ENCODE measurements around the gene CATSPER4.

DNA sequence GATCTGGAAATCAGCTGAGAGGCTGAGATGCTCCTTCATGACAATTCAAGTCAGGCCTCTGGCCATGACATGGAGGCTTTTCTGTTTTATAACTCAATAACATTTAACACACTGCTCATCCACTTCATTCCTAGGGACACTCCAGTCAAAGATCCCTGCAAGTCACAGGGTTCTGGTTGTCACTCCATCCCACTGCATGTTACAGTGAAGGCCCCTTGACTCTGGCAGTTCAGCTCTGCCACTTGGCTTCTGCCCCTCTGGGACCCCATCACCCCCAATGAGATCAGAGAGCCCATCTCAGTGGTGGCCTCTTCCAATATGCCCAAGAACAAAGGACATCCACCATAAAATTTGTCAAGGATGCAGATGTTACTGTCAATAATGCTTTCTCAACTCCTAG, 41.5 kb upstream of the CATSPER4 start:
- TF ChIP-seq, protein P1, sequence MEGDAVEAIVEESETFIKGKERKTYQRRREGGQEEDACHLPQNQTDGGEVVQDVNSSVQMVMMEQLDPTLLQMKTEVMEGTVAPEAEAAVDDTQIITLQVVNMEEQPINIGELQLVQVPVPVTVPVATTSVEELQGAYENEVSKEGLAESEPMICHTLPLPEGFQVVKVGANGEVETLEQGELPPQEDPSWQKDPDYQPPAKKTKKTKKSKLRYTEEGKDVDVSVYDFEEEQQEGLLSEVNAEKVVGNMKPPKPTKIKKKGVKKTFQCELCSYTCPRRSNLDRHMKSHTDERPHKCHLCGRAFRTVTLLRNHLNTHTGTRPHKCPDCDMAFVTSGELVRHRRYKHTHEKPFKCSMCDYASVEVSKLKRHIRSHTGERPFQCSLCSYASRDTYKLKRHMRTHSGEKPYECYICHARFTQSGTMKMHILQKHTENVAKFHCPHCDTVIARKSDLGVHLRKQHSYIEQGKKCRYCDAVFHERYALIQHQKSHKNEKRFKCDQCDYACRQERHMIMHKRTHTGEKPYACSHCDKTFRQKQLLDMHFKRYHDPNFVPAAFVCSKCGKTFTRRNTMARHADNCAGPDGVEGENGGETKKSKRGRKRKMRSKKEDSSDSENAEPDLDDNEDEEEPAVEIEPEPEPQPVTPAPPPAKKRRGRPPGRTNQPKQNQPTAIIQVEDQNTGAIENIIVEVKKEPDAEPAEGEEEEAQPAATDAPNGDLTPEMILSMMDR (conservative IDR thresholded peaks at IDR 0.05; ENCODE audit: low read depth in 2 of 2): no peak
- TF ChIP-seq EZH2 (IDR thresholded peaks at IDR 0.05; ENCODE audit: low read depth, unreplicated experiment) (no peak), POLR2AphosphoS5 (IDR thresholded peaks at IDR 0.05; ENCODE audit: low read depth) (no peak), CREB1 (CRISPR knock-in tag; IDR thresholded peaks at IDR 0.05; ENCODE audit: low read depth) (no peak), EZH2phosphoT487 (IDR thresholded peaks at IDR 0.05; ENCODE audit: unreplicated experiment) (no peak), ZNF331 (CRISPR knock-in tag; IDR thresholded peaks at IDR 0.05; ENCODE audit: low read depth) (no peak), ZNF114 (CRISPR knock-in tag; IDR thresholded peaks at IDR 0.05) (no peak), STAT1 (IDR thresholded peaks at IDR 0.05; ENCODE audit: unreplicated experiment) (no peak), JUNB (IDR thresholded peaks at IDR 0.05; ENCODE audit: unreplicated experiment) (no peak)
- TF ChIP-seq, protein P2, sequence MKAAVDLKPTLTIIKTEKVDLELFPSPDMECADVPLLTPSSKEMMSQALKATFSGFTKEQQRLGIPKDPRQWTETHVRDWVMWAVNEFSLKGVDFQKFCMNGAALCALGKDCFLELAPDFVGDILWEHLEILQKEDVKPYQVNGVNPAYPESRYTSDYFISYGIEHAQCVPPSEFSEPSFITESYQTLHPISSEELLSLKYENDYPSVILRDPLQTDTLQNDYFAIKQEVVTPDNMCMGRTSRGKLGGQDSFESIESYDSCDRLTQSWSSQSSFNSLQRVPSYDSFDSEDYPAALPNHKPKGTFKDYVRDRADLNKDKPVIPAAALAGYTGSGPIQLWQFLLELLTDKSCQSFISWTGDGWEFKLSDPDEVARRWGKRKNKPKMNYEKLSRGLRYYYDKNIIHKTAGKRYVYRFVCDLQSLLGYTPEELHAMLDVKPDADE (IDR thresholded peaks at IDR 0.05): no peak
- TF ChIP-seq, protein P3, sequence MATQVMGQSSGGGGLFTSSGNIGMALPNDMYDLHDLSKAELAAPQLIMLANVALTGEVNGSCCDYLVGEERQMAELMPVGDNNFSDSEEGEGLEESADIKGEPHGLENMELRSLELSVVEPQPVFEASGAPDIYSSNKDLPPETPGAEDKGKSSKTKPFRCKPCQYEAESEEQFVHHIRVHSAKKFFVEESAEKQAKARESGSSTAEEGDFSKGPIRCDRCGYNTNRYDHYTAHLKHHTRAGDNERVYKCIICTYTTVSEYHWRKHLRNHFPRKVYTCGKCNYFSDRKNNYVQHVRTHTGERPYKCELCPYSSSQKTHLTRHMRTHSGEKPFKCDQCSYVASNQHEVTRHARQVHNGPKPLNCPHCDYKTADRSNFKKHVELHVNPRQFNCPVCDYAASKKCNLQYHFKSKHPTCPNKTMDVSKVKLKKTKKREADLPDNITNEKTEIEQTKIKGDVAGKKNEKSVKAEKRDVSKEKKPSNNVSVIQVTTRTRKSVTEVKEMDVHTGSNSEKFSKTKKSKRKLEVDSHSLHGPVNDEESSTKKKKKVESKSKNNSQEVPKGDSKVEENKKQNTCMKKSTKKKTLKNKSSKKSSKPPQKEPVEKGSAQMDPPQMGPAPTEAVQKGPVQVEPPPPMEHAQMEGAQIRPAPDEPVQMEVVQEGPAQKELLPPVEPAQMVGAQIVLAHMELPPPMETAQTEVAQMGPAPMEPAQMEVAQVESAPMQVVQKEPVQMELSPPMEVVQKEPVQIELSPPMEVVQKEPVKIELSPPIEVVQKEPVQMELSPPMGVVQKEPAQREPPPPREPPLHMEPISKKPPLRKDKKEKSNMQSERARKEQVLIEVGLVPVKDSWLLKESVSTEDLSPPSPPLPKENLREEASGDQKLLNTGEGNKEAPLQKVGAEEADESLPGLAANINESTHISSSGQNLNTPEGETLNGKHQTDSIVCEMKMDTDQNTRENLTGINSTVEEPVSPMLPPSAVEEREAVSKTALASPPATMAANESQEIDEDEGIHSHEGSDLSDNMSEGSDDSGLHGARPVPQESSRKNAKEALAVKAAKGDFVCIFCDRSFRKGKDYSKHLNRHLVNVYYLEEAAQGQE (IDR thresholded peaks at IDR 0.05; ENCODE audit: unreplicated experiment): no peak
- TF ChIP-seq, protein P4, sequence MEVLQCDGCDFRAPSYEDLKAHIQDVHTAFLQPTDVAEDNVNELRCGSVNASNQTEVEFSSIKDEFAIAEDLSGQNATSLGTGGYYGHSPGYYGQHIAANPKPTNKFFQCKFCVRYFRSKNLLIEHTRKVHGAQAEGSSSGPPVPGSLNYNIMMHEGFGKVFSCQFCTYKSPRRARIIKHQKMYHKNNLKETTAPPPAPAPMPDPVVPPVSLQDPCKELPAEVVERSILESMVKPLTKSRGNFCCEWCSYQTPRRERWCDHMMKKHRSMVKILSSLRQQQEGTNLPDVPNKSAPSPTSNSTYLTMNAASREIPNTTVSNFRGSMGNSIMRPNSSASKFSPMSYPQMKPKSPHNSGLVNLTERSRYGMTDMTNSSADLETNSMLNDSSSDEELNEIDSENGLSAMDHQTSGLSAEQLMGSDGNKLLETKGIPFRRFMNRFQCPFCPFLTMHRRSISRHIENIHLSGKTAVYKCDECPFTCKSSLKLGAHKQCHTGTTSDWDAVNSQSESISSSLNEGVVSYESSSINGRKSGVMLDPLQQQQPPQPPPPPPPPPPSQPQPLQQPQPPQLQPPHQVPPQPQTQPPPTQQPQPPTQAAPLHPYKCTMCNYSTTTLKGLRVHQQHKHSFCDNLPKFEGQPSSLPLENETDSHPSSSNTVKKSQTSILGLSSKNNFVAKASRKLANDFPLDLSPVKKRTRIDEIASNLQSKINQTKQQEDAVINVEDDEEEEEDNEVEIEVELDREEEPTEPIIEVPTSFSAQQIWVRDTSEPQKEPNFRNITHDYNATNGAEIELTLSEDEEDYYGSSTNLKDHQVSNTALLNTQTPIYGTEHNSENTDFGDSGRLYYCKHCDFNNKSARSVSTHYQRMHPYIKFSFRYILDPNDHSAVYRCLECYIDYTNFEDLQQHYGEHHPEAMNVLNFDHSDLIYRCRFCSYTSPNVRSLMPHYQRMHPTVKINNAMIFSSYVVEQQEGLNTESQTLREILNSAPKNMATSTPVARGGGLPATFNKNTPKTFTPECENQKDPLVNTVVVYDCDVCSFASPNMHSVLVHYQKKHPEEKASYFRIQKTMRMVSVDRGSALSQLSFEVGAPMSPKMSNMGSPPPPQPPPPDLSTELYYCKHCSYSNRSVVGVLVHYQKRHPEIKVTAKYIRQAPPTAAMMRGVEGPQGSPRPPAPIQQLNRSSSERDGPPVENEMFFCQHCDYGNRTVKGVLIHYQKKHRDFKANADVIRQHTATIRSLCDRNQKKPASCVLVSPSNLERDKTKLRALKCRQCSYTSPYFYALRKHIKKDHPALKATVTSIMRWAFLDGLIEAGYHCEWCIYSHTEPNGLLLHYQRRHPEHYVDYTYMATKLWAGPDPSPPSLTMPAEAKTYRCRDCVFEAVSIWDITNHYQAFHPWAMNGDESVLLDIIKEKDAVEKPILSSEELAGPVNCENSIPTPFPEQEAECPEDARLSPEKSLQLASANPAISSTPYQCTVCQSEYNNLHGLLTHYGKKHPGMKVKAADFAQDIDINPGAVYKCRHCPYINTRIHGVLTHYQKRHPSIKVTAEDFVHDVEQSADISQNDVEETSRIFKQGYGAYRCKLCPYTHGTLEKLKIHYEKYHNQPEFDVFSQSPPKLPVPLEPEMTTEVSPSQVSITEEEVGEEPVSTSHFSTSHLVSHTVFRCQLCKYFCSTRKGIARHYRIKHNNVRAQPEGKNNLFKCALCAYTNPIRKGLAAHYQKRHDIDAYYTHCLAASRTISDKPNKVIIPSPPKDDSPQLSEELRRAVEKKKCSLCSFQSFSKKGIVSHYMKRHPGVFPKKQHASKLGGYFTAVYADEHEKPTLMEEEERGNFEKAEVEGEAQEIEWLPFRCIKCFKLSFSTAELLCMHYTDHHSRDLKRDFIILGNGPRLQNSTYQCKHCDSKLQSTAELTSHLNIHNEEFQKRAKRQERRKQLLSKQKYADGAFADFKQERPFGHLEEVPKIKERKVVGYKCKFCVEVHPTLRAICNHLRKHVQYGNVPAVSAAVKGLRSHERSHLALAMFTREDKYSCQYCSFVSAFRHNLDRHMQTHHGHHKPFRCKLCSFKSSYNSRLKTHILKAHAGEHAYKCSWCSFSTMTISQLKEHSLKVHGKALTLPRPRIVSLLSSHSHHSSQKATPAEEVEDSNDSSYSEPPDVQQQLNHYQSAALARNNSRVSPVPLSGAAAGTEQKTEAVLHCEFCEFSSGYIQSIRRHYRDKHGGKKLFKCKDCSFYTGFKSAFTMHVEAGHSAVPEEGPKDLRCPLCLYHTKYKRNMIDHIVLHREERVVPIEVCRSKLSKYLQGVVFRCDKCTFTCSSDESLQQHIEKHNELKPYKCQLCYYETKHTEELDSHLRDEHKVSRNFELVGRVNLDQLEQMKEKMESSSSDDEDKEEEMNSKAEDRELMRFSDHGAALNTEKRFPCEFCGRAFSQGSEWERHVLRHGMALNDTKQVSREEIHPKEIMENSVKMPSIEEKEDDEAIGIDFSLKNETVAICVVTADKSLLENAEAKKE (CRISPR knock-in tag; IDR thresholded peaks at IDR 0.05): no peak

Data from GM23338 (cell line).